H1 (cell line): Measurements from ENCODE around the gene PIGBOS1.

Experiments
- ATF3 ChIP-seq: IDR thresholded peaks from 2 replicates; pipeline ENCODE4 v1.6.1; 2011; ENCODE audit warnings: low read depth, mild to moderate bottlenecking, low read length; ENCODE audit not compliant: insufficient read depth
- CTCF ChIP-seq, 3 experiments: IDR thresholded peaks; 1 replicate in 2 of 3; 2 replicates in 1 of 3; pipeline versions ENCODE4 v1.5.1 to v1.6.1; 2011; ENCODE audit warnings: low read length in 3 of 3, mild to moderate bottlenecking in 3 of 3, inconsistent platforms in 2 of 3, low read depth in 1 of 3, moderate library complexity in 1 of 3; ENCODE audit not compliant: insufficient read depth in 1 of 3; ENCODE audit errors: control extremely low read depth in 1 of 3
- EP300 ChIP-seq, 2 experiments: IDR thresholded peaks; 1 replicate in 1 of 2; 2 replicates in 1 of 2; pipeline ENCODE4 v1.6.1; 2011 to 2012; ENCODE audit warnings: low read depth in 2 of 2, low read length in 2 of 2, mild to moderate bottlenecking in 2 of 2, borderline replicate concordance in 1 of 2, inconsistent platforms in 1 of 2, moderate library complexity in 1 of 2
- EZH2 ChIP-seq: fragments of 200-600 bp; sonication (generic); IDR thresholded peaks from 2 replicates; pipeline ENCODE4 v1.7.1; 2012; ENCODE audit warnings: low read depth, mild to moderate bottlenecking, moderate library complexity, low read length, inconsistent platforms; ENCODE audit not compliant: severe bottlenecking
- JUND ChIP-seq: IDR thresholded peaks from 2 replicates; pipeline ENCODE4 v1.6.1; 2011; ENCODE audit warnings: mild to moderate bottlenecking, improper control_type of control experiment, low read length
- PHF8 ChIP-seq: fragments of 200-600 bp; sonication (generic); conservative IDR thresholded peaks from 2 replicates; pipeline ENCODE4 v1.7.1; 2012; ENCODE audit warnings: low read depth, mild to moderate bottlenecking, inconsistent platforms, low read length, moderate library complexity
- RNF2 ChIP-seq: fragments of 200-900, 300-1000 bp; sonication (generic); IDR thresholded peaks from 2 replicates; pipeline ENCODE4 v1.7.1; 2016; ENCODE audit warnings: borderline replicate concordance, low read depth, mild to moderate bottlenecking, antibody characterized with exemption, low read length; ENCODE audit not compliant: poor library complexity, severe bottlenecking; ENCODE audit errors: missing control alignments
- SIN3A ChIP-seq, 2 experiments: IDR thresholded peaks in 1 of 2; conservative IDR thresholded peaks in 1 of 2; 2 replicates each; pipeline ENCODE4 v1.6.1; 2011 to 2012; ENCODE audit warnings: low read length in 2 of 2, improper control_type of control experiment in 1 of 2, low read depth in 1 of 2, mild to moderate bottlenecking in 1 of 2
- TCF12 ChIP-seq: IDR thresholded peaks from 2 replicates; pipeline ENCODE4 v1.6.1; 2011; ENCODE audit warnings: low read depth, mild to moderate bottlenecking, low read length
- YY1 ChIP-seq: IDR thresholded peaks from 2 replicates; pipeline ENCODE4 v1.6.1; 2011; ENCODE audit warnings: low read depth, mild to moderate bottlenecking, low read length

- TF ChIP-seq TCF12 (no peak), EP300 (IDR thresholded peaks at IDR 0.05; ENCODE audit: borderline replicate concordance in 1 of 2, low read depth in 2 of 2, low read length in 2 of 2) (no peak), EZH2 (no peak), RNF2 (no peak), PHF8 (no peak), SIN3A (conservative IDR thresholded peaks at IDR 0.05 in 1 of 2, IDR thresholded peaks at IDR 0.05 in 1 of 2; ENCODE audit: low read depth in 1 of 2, low read length in 2 of 2) (no peak), JUND (no peak), ATF3 (no peak), CTCF (IDR thresholded peaks at IDR 0.05; ENCODE audit: control extremely low read depth in 1 of 3, insufficient read depth in 1 of 3, low read depth in 1 of 3, low read length in 3 of 3) (no peak), YY1 (no peak)
Measured at GRCh38 chr15:55279746-55280351, 39.1 kb downstream of the PIGBOS1 start.
